Suprapubic skin (tissue), 4 donors: ENCODE data around the gene ATP1A4.

Source experiments
- CTCF ChIP-seq, 2 donors: fragments of 200-600 bp in 1 of 2; fragments of 450-650 bp in 1 of 2; sonication (generic) in 1 of 2; IDR thresholded peaks; one replicate each; pipeline ENCODE4 v1.5.1; 2016 to 2019; ENCODE audit warnings: antibody characterized with exemption in 2 of 2, mild to moderate bottlenecking in 1 of 2, moderate library complexity in 1 of 2
- EP300 ChIP-seq: sonication (generic); formaldehyde crosslinking; IDR thresholded peaks from one replicate; pipeline ENCODE4 v1.6.1; 2017; ENCODE audit warnings: antibody characterized with exemption
- POLR2A ChIP-seq, 2 donors: fragments of 450-650 bp; IDR thresholded peaks; one replicate each; pipeline ENCODE4 v1.6.1; 2017; ENCODE audit warnings: antibody characterized with exemption in 2 of 2, mild to moderate bottlenecking in 2 of 2, moderate library complexity in 2 of 2
- POLR2AphosphoS5 ChIP-seq, 3 donors: sonication (generic); formaldehyde crosslinking; IDR thresholded peaks; one replicate each; pipeline ENCODE4 v1.6.1; 2017; ENCODE audit warnings: antibody characterized with exemption in 3 of 3

- TF ChIP-seq CTCF (IDR thresholded peaks at IDR 0.05), result no peak
- TF ChIP-seq POLR2AphosphoS5 (IDR thresholded peaks at IDR 0.05), result no peak
- TF ChIP-seq POLR2A (IDR thresholded peaks at IDR 0.05), result no peak
- TF ChIP-seq EP300, result no peak
These were observed 73.2 kb downstream of the ATP1A4 start for GRCh38 chr1:160224606-160225005.
